ENCODE measurements around the gene UNC13D. TPM values are rescaled to one million over a fixed set of nuclear protein-coding genes. Genes with fewer than 3 reads are reported as not detected.

Gene UNC13D
- total and polyA plus RNA-seq, 2 experiments from 2014 or later: 0.06 to 0.65 TPM

GRCh38 chr17:75803883-75804282 is 40.3 kb downstream of the UNC13D start:
- Histone ChIP-seq H3K9me2 (ENCODE audit: insufficient read depth) (no peaks in the 10 kb centered on the region), H3K9ac (no peak overlapping the region), H2AFZ (no peak overlapping the region), H3K9me3 (ENCODE audit: low read depth) (no peaks in the 10 kb centered on the region), H3K27me3 (replicated peaks; ENCODE audit: insufficient read depth) (no peaks in the 10 kb centered on the region), H3K4me1 (ENCODE audit: insufficient read depth) (peaks cover 7% of the 10 kb centered on the region), H3K27ac (no peak overlapping the region), H3K79me2 (ENCODE audit: insufficient read depth) (peaks cover 44% of the 10 kb centered on the region), H3F3A (ENCODE audit: insufficient read depth) (peaks cover 13% of the 10 kb centered on the region), H3K4me2 (ENCODE audit: unreplicated experiment) (no peak overlapping the region), H3K36me3 (ENCODE audit: low read depth) (0 out of 2 replicates have a peak, but pooled peaks cover 3% of the 10 kb centered on the region), H3K4me3 (no peak overlapping the region), H4K20me1 (ENCODE audit: insufficient read depth) (no peaks in the 10 kb centered on the region)
- TF ChIP-seq EZH2 (IDR thresholded peaks at IDR 0.05; ENCODE audit: insufficient read depth, poor library complexity, severe bottlenecking): no peak
- TF ChIP-seq EZH2phosphoT487 (IDR thresholded peaks at IDR 0.05; ENCODE audit: insufficient read depth, low read depth): no peak
- WGBS, 2 experiments (ENCODE audit: low coverage in 1 of 2, low lambda C conversion rate in 2 of 2, missing lambda C conversion rate in 2 of 2): 91% methylated on average over 1 of the region's 1 CpG
- in situ Hi-C loops (cut with MboI): no loop called here
- no peak for DNase-seq

- Histone ChIP-seq H3K36me3 (ENCODE audit: low read depth) (0 out of 2 replicates have a peak, but pooled peaks cover 10% of the 10 kb centered on the region), H3K4me3 (no peak overlapping the region), H4K20me1 (ENCODE audit: insufficient read depth) (no peaks in the 10 kb centered on the region), H3K4me2 (ENCODE audit: unreplicated experiment) (no peak overlapping the region), H3K27ac (no peak overlapping the region), H3K79me2 (ENCODE audit: insufficient read depth) (peaks cover 66% of the 10 kb centered on the region), H3F3A (ENCODE audit: insufficient read depth) (no peaks in the 10 kb centered on the region; the same call in 1 of the 2 replicates), H3K27me3 (replicated peaks; ENCODE audit: insufficient read depth) (no peaks in the 10 kb centered on the region), H3K9me3 (ENCODE audit: low read depth) (no peaks in the 10 kb centered on the region), H2AFZ (no peak overlapping the region), H3K9me2 (ENCODE audit: insufficient read depth) (no peaks in the 10 kb centered on the region), H3K4me1 (ENCODE audit: insufficient read depth) (no peaks in the 10 kb centered on the region), H3K9ac (no peak overlapping the region)
- no peak for TF ChIP-seq EZH2 (IDR thresholded peaks at IDR 0.05; ENCODE audit: insufficient read depth, poor library complexity, severe bottlenecking)
- no peak for TF ChIP-seq EZH2phosphoT487 (IDR thresholded peaks at IDR 0.05; ENCODE audit: insufficient read depth, low read depth)
- 80 to 87% methylated on average over 4 of the region's 4 CpGs for WGBS, 2 experiments (ENCODE audit: low coverage in 1 of 2, low lambda C conversion rate in 2 of 2, missing lambda C conversion rate in 2 of 2)
- DNase-seq: no peak
- in situ Hi-C loops (cut with MboI): no loop called here
Observed at GRCh38 chr17:75799402-75799801, 44.8 kb downstream of the UNC13D start.

GRCh38 chr17:75795820-75796607 is 48.2 kb downstream of the UNC13D start:
- Histone ChIP-seq H3K27ac (no peak overlapping the region), H3F3A (ENCODE audit: insufficient read depth) (no peaks in the 10 kb centered on the region), H3K4me2 (ENCODE audit: unreplicated experiment) (no peak overlapping the region), H3K36me3 (ENCODE audit: low read depth) (0 out of 2 replicates have a peak, but pooled peaks cover 10% of the 10 kb centered on the region), H3K4me1 (ENCODE audit: insufficient read depth) (peaks cover 10% of the 10 kb centered on the region; the same call in 1 of the 2 replicates), H3K4me3 (no peak overlapping the region), H3K9me2 (ENCODE audit: insufficient read depth) (no peaks in the 10 kb centered on the region), H4K20me1 (ENCODE audit: insufficient read depth) (no peaks in the 10 kb centered on the region), H3K27me3 (replicated peaks; ENCODE audit: insufficient read depth) (no peaks in the 10 kb centered on the region), H3K9me3 (ENCODE audit: low read depth) (no peaks in the 10 kb centered on the region), H3K79me2 (ENCODE audit: insufficient read depth) (peaks cover 78% of the 10 kb centered on the region), H3K9ac (no peak overlapping the region), H2AFZ (no peak overlapping the region)
- no peak for DNase-seq
- no peak for TF ChIP-seq EZH2phosphoT487 (IDR thresholded peaks at IDR 0.05; ENCODE audit: insufficient read depth, low read depth)
- no peak for TF ChIP-seq EZH2 (IDR thresholded peaks at IDR 0.05; ENCODE audit: insufficient read depth, poor library complexity, severe bottlenecking)
- in situ Hi-C loops (cut with MboI): no loop called here
- 74 to 80% methylated on average over 8 of the region's 8 CpGs for WGBS, 2 experiments (ENCODE audit: low coverage in 1 of 2, low lambda C conversion rate in 2 of 2, missing lambda C conversion rate in 2 of 2)

GRCh38 chr17:75793460-75793859 is 50.7 kb downstream of the UNC13D start:
- TF ChIP-seq EZH2 (IDR thresholded peaks at IDR 0.05; ENCODE audit: insufficient read depth, poor library complexity, severe bottlenecking) (no peak), EZH2phosphoT487 (IDR thresholded peaks at IDR 0.05; ENCODE audit: insufficient read depth, low read depth) (no peak)
- Histone ChIP-seq H3K4me3 (no peak overlapping the region), H3K4me1 (ENCODE audit: insufficient read depth) (peaks cover 10% of the 10 kb centered on the region; the same call in 1 of the 2 replicates), H3K27ac (no peak overlapping the region), H3K27me3 (replicated peaks; ENCODE audit: insufficient read depth) (no peaks in the 10 kb centered on the region), H3K9me2 (ENCODE audit: insufficient read depth) (no peaks in the 10 kb centered on the region), H4K20me1 (ENCODE audit: insufficient read depth) (no peaks in the 10 kb centered on the region), H3F3A (ENCODE audit: insufficient read depth) (no peaks in the 10 kb centered on the region), H3K4me2 (ENCODE audit: unreplicated experiment) (no peak overlapping the region), H2AFZ (no peak overlapping the region), H3K36me3 (ENCODE audit: low read depth) (0 out of 2 replicates have a peak, but pooled peaks cover 7% of the 10 kb centered on the region), H3K79me2 (ENCODE audit: insufficient read depth) (peaks cover 97% of the 10 kb centered on the region), H3K9ac (no peak overlapping the region), H3K9me3 (ENCODE audit: low read depth) (no peaks in the 10 kb centered on the region)
- WGBS, 2 experiments (ENCODE audit: low coverage in 1 of 2, low lambda C conversion rate in 2 of 2, missing lambda C conversion rate in 2 of 2): 84 to 90% methylated on average over 1 of the region's 1 CpG
- in situ Hi-C loops (cut with MboI): no loop called here
- DNase-seq: no peak

All from GM23248 (cell line).